NOMO-1 treated with DMSO at 0.1 percent for 48 hours (cell line): Measurements from ENCODE around the gene OR2AG2.
A peak's percentile ranks its signal among the peaks of the same experiment; 100 is the strongest.
"Not testable (repeated sequence)": the region's sequence is repeated elsewhere in the genome, so short reads cannot be mapped to it uniquely, and the experiment has no call there.

Source experiments
- DNase-seq: peaks from one replicate; lab custom pipeline; 2025; ENCODE audit not compliant: unreplicated experiment; lab: John Stamatoyannopoulos, UW

Gene OR2AG2, protein sequence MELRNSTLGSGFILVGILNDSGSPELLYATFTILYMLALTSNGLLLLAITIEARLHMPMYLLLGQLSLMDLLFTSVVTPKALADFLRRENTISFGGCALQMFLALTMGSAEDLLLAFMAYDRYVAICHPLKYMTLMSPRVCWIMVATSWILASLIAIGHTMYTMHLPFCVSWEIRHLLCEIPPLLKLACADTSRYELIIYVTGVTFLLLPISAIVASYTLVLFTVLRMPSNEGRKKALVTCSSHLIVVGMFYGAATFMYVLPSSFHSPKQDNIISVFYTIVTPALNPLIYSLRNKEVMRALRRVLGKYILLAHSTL

DNA sequence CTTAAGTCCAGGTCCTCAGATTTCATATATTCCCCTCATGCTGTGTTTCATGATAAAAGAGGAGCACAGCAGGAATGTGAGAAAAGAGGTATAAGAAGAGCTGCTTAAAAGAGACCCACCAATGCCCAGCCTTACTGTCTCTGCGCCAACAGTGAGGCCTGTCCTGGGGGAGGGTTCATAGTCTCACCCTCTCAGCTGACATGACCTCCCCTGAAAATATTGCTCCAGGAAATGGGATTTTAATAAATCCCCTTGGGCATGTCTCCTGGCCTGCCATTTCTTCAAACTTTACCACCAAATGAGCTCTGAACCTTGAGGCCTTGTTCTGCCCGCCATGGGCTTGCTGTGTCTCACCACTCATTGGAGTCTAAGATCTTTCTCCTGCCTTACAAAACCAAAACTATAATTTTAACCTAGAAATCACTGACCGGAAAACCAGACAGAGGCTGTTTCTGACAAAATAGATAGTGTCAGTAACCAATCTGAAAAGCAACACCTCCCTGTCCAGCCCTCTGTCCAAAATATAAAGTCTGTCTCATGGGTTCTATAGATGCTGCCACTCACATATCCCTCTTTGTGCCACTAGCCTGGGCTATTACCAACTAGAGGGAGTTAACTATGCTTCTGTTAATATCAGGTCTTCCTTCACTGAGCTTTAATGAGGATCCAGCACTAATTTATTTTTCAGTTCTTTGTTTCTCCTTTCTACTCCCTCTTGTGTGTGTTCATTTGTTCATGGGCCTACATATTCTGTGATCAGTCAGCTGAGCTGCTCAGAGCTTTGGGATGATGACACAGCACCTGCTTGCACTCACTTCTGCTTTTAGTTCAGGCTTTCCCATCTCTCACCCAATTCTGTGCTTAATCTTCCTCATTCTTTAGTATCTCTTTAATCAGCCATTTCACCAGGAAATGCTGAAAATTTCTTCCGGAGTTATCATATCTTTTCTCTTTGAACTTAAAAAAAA lies at the start of gene OR2AG2:
Gene OR2AG2 (minus strand): TSS at position 51 of the 968 bp plus-strand sequence. CDS start 3,019 bp downstream, outside the sequence.
- peak; percentile 94 for DNase-seq

DNA sequence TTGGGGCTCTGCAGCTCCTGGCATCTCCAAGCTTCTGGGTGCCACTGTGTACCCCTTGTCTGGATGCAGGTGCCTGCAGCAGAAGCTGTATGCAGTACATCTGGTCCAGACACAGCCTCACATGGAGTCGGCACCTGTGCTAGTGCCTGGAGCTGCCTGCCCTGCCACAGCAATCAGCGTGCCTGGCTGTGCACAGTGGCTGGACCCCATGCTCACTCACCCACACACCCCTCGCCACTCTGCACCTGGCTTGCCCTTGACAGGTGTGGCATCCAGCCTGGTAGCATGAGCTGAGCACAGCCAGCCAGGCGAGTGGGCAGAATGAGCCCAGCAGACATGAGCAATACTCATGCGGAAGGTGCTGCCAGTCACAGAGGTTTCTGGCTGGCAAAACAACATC lies 47.2 kb upstream of the OR2AG2 start:
- DNase-seq = no peak

DNA sequence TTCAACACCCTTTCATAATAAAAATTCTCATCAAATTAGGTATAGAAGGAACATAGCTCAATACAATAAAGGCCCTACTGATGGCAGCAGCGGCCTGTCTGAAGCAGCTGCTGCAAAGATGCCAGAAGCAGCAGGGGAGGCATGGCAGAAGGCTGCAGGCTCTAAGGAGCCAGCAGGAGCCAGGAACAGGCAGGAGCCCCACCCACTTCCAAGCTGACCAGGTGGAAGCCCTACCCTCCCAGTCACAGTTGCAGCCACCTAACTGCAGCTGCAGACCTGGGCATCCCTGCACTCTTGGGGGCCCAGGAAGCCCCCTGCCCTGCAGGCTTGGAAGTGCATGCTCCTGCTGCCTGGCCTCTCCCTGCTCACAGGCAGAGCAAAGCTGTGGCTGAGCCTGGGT lies 45.9 kb upstream of the OR2AG2 start:
- DNase-seq = no peak

DNA sequence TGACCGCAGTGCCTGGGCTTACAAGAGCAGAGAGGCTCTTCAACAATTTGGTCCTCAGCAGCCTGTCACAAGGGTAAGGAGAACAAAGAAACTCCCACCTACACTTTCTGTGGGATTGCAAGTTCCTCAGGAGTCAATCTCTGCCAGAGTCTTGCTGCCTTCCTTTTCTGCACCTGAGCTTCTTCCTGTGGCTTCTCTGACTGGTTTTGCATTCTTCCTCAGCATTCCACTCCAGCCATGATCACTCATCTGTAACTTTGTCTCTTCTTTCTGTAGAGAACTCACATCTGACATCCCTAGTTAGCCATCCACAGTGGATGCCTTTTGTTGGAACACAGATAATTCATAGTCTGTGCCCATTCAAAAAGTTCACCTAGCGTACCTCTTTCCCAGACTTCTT lies 41.9 kb upstream of the OR2AG2 start:
- DNase-seq = no peak

DNA sequence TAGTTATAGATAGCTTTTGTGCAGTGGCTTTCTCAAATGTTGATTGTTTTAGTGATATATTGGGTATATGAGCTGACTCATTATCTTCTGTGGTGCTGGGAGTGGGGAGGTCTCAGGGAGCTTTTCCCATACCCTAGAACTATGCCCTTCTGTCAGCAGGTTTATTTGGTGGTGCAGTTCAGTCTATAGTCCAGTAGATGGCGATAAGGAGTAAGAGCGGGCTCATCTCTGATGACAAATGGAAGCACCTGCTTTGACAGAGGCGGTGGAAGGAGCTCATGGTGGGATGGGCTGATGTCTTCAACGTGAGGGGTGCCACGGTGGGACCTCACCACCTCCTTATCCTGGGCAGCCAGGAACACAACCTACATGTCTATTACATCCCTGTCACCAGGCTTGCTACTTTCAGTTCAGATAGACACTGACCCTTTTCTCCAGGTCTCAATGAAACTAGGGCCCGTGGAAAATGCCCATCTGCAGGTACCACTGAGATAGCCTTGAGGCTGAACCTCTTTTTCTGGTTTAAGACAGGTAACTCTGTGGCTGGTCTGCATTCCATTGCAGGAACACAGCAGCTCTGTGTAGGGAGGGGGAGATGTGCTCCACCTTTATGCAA lies 40.7 kb upstream of the OR2AG2 start:
- DNase-seq = peak; percentile 46

DNA sequence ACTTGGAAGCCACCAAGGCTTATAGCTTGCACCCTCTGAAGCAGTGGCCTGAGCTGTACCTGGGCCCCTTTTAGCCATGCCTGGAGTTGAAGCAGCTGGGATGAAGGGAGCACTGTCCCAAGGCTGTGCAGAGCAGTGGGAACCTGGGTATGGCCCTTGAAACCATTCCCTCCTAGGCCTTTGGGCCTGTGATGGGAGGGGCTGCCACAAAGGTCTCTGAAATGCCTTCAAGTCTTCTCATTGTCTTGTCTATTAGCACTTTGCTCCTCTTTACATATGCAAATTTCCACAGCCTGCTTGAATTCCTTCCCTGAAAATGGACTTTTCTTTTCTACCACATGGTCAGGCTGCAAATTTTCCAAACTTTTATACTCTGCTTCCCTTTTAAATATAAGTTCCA lies 29.3 kb upstream of the OR2AG2 start:
- DNase-seq = not testable (repeated sequence)

DNA sequence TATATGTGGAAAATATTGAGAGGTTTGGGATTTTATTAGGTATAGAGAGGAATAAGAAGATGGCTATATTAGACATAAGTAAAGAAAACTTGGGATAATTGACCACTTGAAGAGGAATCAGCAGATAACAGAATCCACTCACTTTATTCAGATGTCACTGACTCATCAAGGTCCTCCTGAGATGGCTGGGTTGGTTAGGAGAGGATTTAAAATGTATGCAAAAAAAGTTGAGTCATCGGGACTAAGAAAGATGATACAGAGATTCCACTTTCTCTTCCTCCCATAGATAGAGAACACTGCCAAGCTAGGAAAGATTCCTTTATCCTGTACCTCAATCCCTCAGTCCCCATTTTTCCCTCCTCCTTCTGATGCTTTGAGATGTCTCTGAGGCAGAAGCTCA lies 27.6 kb upstream of the OR2AG2 start, which contains the start of gene OR6A2:
Gene OR6A2 (minus strand): TSS at position 288 of the 400 bp plus-strand sequence. CDS start 3,981 bp downstream, outside the sequence.
- DNase-seq = no peak

DNA sequence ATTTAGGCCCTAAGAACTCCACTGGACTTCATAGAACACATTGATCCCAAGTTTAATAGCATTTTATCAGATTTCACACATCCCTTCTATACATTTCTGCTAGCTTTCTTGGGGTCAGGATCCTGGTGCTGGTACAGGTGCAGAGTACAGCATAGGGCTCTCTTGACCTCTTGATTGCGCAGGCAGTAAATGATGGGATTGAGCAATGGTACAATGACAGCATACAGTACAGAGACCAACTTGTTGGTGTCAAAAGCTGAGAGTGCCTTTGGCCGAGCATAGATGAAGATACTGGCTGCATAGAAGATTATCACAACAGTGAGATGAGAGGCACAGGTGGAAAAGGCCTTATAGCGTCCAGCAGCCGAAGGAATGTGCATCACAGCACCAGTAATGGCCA lies 22.9 kb upstream of the OR2AG2 start:
- DNase-seq = no peak

DNA sequence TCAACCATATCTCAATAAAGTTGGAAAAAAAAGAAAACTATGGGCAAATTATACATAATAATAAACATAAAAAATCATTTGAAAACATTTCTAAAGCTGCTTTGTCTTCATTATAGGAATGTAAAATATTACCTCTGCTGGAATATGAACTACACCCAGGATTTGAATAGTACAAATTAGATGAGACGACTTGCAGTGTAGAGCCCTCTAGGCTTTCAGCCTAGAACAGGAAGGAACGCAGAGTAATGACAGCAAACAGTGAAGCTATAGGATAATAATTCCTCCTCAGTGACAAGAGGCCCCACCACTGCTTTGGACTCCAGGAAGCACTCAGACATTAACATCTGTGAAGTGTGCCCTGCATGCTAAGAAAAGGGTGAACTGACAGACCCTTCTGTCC lies 18.8 kb upstream of the OR2AG2 start:
- no peak for DNase-seq

DNA sequence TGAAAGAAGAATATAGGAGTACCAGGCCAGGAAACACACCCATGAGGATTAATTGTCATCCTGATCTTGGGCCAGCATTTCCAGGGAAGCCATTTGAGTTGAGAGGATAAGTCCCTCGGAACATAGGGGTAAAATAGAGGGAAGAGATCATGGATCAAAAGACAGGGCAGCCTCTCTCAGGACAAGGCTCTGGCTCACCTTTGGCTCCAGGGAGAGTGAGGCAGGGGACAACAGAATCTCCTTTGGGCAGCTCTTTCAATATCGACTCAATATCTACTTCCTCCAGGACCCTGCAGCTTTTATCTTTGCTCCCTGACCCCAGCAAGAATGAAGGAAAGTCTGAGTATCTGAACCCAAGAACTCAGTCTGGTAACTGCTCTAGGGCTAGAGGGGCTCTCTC lies 10.9 kb upstream of the OR2AG2 start, which contains the start of gene OR2AG1:
Gene OR2AG1 (plus strand): TSS at position 301 of the 400 bp plus-strand sequence. CDS start 2,018 bp downstream, outside the sequence.
- no peak for DNase-seq

DNA sequence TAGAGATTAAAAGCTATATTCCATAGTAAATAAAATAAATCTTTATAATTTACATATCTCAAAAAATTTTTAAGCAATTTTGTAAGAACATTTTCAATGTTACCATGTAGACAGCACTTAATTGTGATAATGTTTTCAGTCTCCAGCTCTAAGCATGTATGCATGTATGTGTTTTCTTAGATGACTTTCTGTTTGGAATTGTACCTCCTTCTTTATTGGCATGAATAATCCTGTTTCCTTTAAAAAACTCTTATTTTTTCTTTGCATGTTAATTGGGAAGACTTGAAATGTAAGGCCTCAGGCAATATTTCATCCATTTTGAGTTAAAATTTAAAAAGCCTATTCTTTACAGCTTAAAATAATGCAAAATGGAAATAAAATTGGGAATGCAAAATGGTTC lies 9.1 kb upstream of the OR2AG2 start:
- no peak for DNase-seq

DNA sequence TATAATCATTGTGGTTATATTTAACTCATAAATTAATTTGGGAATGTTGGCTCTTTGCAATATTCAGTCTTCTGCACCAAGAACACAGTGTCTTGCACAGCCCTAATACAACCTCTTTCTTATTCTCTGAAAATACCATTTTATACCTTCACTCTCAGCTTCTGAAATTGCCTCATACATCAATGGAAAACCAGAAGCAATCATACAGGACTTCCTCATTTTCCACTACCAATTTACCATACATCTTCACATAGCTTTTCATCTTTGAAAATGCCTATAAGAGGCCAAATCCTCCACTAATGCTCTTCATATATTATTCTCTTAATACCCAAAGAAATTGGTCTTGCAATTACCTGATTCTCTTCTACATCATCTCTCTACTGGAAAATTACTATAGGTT lies 6.7 kb upstream of the OR2AG2 start:
- peak; percentile 61 for DNase-seq

DNA sequence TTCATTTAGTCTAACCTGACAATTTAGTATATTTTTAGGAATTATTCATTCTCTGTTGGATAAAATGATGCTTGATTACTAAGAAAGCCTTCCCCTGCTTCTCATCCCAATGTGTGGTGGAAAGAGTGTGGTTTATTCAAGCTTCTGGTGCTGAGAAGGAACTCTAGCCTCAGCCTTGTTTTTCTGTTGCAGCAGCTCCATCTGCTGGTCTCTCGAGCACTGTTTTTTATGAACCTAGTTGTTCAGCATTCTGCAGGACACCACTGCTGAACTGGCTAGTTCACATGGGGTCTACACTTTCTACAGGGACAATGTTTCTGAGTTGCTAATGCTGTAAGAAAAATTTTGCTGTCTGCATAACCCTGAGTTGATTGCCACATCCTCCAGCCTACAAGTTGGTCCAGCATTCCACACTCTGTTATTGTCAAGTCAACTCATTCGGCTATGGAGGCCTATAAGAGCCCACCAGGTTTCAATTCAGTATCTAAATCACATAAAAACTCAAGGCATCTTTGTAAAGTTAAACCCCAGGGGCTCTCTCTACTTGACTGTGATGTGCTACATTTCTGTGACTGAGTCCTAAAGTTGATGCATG lies 14.3 kb downstream of the OR2AG2 start:
- DNase-seq = peak; percentile 58

DNA sequence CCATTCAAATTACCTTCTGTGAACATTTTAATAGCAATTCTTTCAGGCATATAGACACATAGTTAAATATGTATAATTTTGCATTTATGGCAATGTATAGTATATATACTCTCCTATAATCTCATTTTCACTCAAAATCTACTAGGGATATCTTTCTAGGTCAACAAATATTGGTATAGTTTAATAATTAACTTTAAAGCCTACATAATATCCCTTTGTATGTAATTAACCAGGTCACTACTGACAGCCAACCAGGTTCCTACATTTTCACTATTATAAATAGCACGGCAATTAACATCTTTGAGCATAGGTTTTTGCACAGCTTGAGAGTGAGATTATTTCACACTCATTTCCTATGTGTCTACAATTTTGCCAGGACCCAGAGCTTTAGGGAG lies 15.8 kb downstream of the OR2AG2 start:
- no peak for DNase-seq

DNA sequence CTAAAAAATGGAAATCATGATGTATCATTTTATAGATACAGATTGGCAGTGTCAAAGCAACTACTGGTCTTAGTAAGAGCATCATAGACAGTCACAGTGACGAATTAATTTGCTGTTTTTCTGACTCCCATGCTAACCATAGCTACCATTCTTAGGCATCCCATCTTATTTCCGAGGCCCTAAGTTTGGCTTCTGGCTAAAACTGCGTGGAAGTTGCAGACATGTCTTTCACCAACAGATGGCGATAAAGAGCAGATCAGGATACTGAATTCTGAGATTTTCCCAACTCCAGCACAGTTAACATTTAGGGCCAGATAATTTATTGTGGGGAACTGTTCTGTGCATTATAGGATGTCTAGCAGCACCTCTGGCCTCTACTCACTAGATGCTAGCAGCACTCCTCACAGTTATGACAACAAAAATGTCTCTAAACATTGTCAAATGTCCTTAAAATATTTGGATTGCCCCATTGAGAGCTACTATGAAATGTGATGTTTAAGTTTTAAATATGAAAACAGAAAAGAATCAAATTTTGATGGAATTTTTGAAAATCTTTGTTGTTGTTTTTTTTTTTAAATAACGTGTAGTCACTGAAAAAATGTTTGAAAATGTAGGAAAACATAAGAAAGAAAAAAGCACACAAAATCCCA lies 16.3 kb downstream of the OR2AG2 start:
- DNase-seq = no peak

DNA sequence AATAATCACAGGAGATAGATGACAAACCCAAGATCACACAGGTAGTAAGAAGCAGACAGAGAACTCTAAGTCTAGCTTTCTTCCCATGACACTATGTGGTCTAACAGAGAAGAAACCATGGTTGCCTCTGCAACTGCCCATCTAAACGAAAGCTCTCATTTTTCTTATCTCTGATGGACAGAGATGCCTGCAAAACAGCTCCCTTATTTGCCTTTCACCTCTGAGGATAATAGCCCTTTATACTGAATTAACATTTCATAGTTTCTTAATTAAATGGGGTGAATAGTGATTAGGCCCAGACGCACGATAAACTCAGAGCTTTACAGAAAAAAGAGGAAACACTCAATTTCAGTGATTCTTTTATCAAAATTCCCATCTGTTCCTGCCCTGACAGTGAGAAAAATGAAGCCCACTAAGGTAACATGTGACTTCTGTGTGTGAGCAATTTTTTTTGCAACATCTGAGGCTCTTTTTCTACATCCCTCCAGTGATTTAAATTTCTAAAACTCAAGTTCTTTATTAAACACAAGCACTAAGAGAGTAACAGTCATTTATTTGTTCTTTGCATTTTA lies 24.6 kb downstream of the OR2AG2 start:
- DNase-seq = no peak

DNA sequence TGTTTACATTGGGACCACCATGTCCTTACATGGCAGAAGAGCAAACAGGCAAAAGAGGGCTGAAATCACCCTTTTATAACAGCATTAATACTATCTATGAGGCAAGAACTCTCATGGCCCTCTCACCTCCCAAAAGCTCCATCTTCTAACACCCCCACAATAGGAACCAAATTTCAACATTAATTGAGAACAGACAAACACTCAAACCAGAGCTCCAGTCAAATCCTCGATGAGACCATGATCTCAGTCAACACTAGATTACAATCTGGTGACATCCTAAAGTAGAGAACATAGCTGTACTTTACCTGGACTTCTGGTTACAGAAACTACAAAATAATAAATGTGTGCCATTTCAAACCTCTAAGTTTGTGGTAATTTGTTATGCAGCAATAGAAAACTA lies 25.1 kb downstream of the OR2AG2 start:
- DNase-seq = no peak

DNA sequence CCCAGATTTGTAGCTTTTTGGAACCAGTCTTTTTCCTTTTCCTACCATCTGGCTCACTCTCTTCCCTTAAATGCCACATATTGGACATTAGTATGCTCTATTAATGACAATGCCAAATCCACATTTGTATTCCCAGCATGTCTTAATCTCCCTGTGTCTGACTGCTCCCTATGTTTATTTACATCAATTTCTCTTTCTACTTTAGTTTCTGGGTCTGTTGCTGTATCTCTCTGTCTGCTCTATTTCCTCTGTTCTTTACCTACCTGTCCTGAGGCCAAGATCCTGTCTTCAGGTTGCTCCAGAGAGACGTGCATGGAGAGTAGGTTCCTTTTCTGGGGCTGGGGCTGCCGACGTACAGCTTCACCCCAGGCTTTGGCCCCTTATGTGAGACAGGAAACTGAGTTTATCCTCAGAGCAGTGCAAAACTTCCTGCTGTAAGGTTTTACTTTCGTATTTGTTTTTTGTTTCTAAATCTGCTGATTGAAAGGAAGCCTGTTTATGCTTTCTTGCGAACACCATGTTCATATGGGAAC lies 25.6 kb downstream of the OR2AG2 start:
- DNase-seq = peak; percentile 6

DNA sequence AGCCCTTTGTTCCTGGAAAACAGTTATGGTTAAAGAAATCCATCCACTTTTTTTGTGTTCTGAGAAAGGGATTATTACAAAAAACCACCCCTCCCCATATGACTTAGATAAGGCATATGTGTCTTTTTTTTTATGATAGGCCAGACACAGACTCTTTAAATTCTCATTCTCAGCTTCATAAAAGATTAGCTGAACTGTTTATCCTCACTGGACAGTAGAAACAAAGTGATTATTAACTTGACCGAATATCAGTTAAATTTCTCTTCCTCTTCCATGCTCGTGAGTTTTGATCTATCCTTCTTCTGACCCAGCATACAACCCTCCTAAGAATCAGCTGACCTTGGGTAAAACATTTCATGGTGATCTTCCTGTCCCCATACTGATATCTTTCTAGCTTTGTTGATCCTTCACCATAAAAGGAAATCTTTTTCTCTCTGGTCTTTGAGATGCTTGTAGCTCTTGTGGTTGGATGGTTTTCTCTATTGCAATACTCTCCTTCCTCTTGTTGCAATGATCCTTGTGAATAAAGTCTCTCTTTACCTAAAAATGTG lies 26.2 kb downstream of the OR2AG2 start:
- peak; percentile 53 for DNase-seq

DNA sequence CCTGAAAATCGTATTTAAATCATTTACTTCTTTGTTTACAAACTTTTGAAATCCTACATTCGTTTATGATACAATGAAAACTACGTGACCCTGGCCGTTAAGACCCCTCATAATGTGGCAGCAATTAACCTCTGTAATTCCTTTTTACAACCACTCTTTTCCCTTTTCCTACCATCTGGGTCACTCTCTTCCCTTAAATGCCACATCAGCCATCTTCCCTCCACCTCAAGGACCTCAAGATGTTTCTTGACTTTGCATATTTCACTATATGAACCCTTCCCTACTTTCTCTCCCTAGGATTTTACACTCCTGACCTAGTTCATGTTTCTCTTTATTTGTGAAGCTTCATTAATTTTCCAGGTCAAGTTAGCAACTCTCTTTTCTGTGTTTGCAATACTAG lies 26.8 kb downstream of the OR2AG2 start:
- no peak for DNase-seq
